NCI-H2029 (cell line): ENCODE data around the gene YIPF1.
"Not testable (repeated sequence)": the region's sequence is repeated elsewhere in the genome, so short reads cannot be mapped to it uniquely, and the experiment has no call there.

Experiments used
- DNase-seq: peaks from one replicate; lab custom pipeline; 2025; lab: John Stamatoyannopoulos, UW

Gene YIPF1

GRCh38 chr1:53837924-53838653, 51.5 kb downstream of the YIPF1 start, which contains the start of gene NDC1:
NDC1 (minus strand) TSS chr1:53838296; CDS start chr1:53838261, 35 bp downstream.
- peak; percentile 99 for DNase-seq

GRCh38 chr1:53837646-53837923, 52.0 kb downstream of the YIPF1 start:
- DNase-seq, result no peak

DNA sequence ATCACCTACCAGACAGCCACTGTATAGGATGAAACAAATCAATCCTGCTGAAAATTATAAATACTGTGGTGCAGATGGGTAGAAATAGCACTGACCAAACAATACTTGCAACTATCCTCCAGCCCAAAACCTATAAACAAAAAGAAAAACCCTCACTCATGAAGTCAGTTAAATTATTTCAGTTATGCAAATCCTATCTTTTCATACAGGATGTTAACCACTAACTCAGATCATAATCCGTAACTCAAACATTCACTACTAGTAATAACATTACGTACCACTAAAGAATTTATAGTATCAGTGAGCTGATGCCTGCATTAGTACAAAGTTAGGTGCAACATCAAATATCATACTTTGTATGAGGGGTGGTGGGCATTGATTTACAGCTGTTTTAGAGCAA, 54.1 kb downstream of the YIPF1 start:
- no peak for DNase-seq

- no peak for DNase-seq
These were observed 54.8 kb downstream of the YIPF1 start for GRCh38 chr1:53834776-53835175.

- DNase-seq, result no peak
These were observed 56.2 kb downstream of the YIPF1 start for GRCh38 chr1:53833393-53833792.

- DNase-seq, result no peak
These were observed 63.2 kb downstream of the YIPF1 start for GRCh38 chr1:53826367-53826766.

GRCh38 chr1:53825306-53825705, 64.3 kb downstream of the YIPF1 start:
- no peak for DNase-seq

- no peak for DNase-seq
These were observed 66.7 kb downstream of the YIPF1 start for GRCh38 chr1:53822931-53823330.

- no peak for DNase-seq
These were observed 68.2 kb downstream of the YIPF1 start for GRCh38 chr1:53821380-53821779.

GRCh38 chr1:53819387-53819786, 70.2 kb downstream of the YIPF1 start:
- DNase-seq, result no peak

GRCh38 chr1:53816584-53816983, 73.0 kb downstream of the YIPF1 start:
- not testable (repeated sequence) for DNase-seq

DNA sequence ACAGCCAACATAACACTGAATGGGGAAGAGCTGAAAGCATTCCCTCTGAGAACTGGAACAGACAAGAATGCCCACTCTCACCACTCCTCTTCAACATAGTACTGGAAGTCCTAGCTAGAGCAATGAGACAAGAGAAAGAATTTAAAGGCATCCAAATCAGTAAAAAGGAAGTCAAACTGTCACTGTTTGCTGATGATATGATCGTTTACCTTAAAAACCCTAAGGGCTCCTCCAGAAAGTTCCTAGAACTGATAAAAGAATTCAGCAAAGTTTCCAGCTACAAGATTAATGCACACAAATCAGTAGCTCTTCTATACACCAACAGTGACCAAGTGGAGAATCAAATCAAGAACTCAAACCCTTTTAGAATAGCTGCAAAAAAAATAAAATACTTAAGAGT, 74.1 kb downstream of the YIPF1 start:
- not testable (repeated sequence) for DNase-seq

- no peak for DNase-seq
These were observed 78.2 kb downstream of the YIPF1 start for GRCh38 chr1:53811414-53811851.

- DNase-seq, result no peak
These were observed 79.1 kb downstream of the YIPF1 start for GRCh38 chr1:53810497-53810896.

DNA sequence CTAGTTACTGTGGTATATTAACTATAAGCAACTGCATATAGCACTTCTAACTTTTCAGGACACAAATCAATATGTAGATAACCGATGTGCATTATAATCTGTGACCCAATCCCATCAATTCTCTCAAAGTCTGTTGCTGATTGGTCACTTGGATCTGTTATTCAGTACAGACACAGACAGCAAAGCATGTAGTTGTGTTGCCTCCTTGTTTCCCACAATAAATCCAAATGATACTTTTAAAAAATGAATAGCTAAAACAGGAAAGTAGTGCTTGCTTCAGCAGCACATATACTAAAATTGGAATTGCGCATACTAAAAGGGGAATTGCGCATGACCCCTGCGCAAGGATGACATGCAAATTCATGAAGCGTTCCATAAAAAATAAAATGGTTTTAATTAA, 79.6 kb downstream of the YIPF1 start:
- no peak for DNase-seq

GRCh38 chr1:53807916-53808315, 81.7 kb downstream of the YIPF1 start:
- no peak for DNase-seq

DNA sequence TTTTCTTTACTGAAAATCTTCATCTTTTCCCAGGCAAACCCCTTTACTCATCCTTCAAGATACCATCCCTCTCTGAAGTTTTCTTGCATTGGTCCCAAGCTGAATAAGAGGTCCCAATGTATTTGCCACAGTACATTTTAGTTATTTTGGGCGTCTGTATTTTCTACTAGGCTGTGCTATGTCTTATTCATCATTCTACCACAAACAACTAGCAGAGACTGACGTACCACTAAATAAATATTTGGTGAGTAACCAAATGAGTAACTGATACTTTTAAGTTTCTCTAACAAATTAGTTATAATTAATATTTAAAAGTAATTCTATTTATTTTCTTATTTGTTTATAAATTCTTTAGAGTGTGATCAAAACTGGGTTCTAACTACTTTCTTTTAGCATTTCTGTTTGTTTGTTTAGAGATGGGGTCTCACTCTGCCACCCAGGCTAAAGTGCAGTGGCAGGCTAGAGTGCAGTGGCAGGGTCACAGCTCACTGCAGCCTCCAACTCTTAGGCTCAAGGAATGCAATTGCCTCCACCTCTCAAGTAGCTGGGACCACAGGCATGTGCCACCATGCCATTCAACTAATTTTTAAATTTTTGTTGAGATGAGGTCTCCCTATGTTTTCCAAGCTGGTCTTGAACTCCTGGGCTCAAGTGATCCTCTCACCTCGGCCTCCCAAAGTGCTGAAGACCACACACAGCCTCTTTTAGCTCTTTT, 84.6 kb downstream of the YIPF1 start:
- DNase-seq, result no peak

DNA sequence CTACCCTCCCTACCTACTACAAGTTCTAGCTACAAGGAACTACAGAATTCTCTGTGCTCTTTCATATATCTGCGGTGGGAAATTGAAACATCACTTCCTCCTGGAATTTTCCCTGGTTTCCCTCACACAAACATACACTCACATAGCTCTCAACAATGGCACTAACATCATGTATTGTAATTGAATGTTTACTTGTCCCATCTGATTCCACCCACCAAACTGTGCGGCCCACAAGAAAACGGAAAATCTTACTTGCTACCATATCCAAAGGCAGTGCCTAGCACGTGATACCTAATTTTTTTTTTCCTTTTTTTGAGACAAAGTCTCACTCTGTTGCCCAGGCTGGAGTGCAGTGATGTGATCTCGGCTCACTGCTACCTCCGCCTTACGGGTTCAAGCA, 85.4 kb downstream of the YIPF1 start:
- no peak for DNase-seq
